HepG2 (cell line): Measurements from ENCODE around the gene TCFL5. TPM values are rescaled to one million over a fixed set of nuclear protein-coding genes. Genes with fewer than 3 reads are reported as not detected.

ENCODE experiments used
- HOXA9 ChIP-seq: sonication (generic); formaldehyde crosslinking; IDR thresholded peaks from 2 replicates; pipeline ENCODE4 v1.8.1; 2022; ENCODE audit warnings: missing genetic modification reagents, mild to moderate bottlenecking, moderate library complexity, borderline replicate concordance
- LBX2 ChIP-seq: sonication (generic); formaldehyde crosslinking; IDR thresholded peaks from 2 replicates; pipeline ENCODE4 v1.5.0; 2020; ENCODE audit warnings: missing genetic modification reagents, mild to moderate bottlenecking, borderline replicate concordance
- MEIS2 ChIP-seq: sonication (generic); formaldehyde crosslinking; IDR thresholded peaks from 2 replicates; pipeline ENCODE4 v1.9.0; 2021; ENCODE audit warnings: mild to moderate bottlenecking, missing genetic modification reagents
- NAIF1 ChIP-seq: sonication (generic); formaldehyde crosslinking; IDR thresholded peaks from 2 replicates; pipeline ENCODE4 v1.5.0; 2020; ENCODE audit warnings: mild to moderate bottlenecking, missing genetic modification reagents, borderline replicate concordance
- THRA ChIP-seq: sonication (generic); formaldehyde crosslinking; IDR thresholded peaks from 2 replicates; pipeline ENCODE4 v1.4.0; 2020; ENCODE audit warnings: missing genetic modification reagents, borderline replicate concordance
- TOE1 ChIP-seq: sonication (generic); formaldehyde crosslinking; IDR thresholded peaks from 2 replicates; pipeline ENCODE4 v1.4.0; 2020; ENCODE audit warnings: mild to moderate bottlenecking, missing genetic modification reagents
- ZNF512 ChIP-seq: sonication (generic); formaldehyde crosslinking; IDR thresholded peaks from 2 replicates; pipeline ENCODE4 v1.4.0; 2020; ENCODE audit warnings: mild to moderate bottlenecking, missing genetic modification reagents
- ZNF660 ChIP-seq: sonication (generic); formaldehyde crosslinking; IDR thresholded peaks from 2 replicates; pipeline ENCODE4 v1.5.1; 2020; ENCODE audit warnings: mild to moderate bottlenecking, low read depth, missing genetic modification reagents, borderline replicate concordance
- polyA plus RNA-seq, 8 experiments: library from polyadenylated mRNA; depleted of rRNA in 3 of 8; stranded (reverse) in 7 of 8; unstranded in 1 of 8; fragments of >200 nt; fragmentation: Illumina TruSeq in 4 of 8; extraction: Trizol in 4 of 8; gene quantifications; 2 replicates each; pipeline versions ENCODE4 v1.2.1 to v1.2.3, GENCODE V29; 2011 to 2016; ENCODE audit warnings: low read depth in 4 of 8, missing spikeins in 1 of 8, mixed read lengths in 1 of 8; ENCODE audit not compliant: insufficient read depth in 1 of 8
- total RNA-seq, 5 experiments: library from RNA; depleted of rRNA; stranded (reverse); fragments of >200 nt; fragmentation: Illumina TruSeq; extraction: Trizol; gene quantifications; 2 replicates each; pipeline ENCODE4 v1.2.3, GENCODE V29; 2016; ENCODE audit warnings: low read depth in 1 of 5
- TF ChIP-seq, protein P1 (sequence below): sonication (generic); formaldehyde crosslinking; IDR thresholded peaks from 2 replicates; pipeline ENCODE4 v1.5.1; 2020; ENCODE audit warnings: missing genetic modification reagents, mild to moderate bottlenecking, borderline replicate concordance
- TF ChIP-seq, protein P2 (sequence below): IDR thresholded peaks from 2 replicates; pipeline ENCODE4 v1.6.1; 2016; ENCODE audit warnings: low read depth, missing genetic modification reagents, missing compliant biosample characterization
- TF ChIP-seq, protein P3 (sequence below): sonication (generic); formaldehyde crosslinking; IDR thresholded peaks from 2 replicates; pipeline ENCODE4 v1.5.0; 2020; ENCODE audit warnings: missing genetic modification reagents
- TF ChIP-seq, protein P4 (sequence below): sonication (generic); formaldehyde crosslinking; IDR thresholded peaks from 2 replicates; pipeline ENCODE4 v1.4.0; 2020; ENCODE audit warnings: missing genetic modification reagents, borderline replicate concordance

Gene TCFL5
- total and polyA plus RNA-seq, 2 of the 13 experiments (the other 11 are each of a cell fraction or from before 2014, with no cell fraction given): 14.8 to 20.0 TPM

- TF ChIP-seq, protein P1, sequence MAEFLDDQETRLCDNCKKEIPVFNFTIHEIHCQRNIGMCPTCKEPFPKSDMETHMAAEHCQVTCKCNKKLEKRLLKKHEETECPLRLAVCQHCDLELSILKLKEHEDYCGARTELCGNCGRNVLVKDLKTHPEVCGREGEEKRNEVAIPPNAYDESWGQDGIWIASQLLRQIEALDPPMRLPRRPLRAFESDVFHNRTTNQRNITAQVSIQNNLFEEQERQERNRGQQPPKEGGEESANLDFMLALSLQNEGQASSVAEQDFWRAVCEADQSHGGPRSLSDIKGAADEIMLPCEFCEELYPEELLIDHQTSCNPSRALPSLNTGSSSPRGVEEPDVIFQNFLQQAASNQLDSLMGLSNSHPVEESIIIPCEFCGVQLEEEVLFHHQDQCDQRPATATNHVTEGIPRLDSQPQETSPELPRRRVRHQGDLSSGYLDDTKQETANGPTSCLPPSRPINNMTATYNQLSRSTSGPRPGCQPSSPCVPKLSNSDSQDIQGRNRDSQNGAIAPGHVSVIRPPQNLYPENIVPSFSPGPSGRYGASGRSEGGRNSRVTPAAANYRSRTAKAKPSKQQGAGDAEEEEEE (CRISPR knock-in tag): no peak
- no peak for TF ChIP-seq ZNF512 (CRISPR knock-in tag)
- TF ChIP-seq, protein P2, sequence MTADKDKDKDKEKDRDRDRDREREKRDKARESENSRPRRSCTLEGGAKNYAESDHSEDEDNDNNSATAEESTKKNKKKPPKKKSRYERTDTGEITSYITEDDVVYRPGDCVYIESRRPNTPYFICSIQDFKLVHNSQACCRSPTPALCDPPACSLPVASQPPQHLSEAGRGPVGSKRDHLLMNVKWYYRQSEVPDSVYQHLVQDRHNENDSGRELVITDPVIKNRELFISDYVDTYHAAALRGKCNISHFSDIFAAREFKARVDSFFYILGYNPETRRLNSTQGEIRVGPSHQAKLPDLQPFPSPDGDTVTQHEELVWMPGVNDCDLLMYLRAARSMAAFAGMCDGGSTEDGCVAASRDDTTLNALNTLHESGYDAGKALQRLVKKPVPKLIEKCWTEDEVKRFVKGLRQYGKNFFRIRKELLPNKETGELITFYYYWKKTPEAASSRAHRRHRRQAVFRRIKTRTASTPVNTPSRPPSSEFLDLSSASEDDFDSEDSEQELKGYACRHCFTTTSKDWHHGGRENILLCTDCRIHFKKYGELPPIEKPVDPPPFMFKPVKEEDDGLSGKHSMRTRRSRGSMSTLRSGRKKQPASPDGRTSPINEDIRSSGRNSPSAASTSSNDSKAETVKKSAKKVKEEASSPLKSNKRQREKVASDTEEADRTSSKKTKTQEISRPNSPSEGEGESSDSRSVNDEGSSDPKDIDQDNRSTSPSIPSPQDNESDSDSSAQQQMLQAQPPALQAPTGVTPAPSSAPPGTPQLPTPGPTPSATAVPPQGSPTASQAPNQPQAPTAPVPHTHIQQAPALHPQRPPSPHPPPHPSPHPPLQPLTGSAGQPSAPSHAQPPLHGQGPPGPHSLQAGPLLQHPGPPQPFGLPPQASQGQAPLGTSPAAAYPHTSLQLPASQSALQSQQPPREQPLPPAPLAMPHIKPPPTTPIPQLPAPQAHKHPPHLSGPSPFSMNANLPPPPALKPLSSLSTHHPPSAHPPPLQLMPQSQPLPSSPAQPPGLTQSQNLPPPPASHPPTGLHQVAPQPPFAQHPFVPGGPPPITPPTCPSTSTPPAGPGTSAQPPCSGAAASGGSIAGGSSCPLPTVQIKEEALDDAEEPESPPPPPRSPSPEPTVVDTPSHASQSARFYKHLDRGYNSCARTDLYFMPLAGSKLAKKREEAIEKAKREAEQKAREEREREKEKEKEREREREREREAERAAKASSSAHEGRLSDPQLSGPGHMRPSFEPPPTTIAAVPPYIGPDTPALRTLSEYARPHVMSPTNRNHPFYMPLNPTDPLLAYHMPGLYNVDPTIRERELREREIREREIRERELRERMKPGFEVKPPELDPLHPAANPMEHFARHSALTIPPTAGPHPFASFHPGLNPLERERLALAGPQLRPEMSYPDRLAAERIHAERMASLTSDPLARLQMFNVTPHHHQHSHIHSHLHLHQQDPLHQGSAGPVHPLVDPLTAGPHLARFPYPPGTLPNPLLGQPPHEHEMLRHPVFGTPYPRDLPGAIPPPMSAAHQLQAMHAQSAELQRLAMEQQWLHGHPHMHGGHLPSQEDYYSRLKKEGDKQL (CRISPR knock-in tag): 0 out of 2 replicates have a peak, but pooled peaks have one; percentile 13
- no peak for TF ChIP-seq ZNF660 (CRISPR knock-in tag)
- TF ChIP-seq, protein P3, sequence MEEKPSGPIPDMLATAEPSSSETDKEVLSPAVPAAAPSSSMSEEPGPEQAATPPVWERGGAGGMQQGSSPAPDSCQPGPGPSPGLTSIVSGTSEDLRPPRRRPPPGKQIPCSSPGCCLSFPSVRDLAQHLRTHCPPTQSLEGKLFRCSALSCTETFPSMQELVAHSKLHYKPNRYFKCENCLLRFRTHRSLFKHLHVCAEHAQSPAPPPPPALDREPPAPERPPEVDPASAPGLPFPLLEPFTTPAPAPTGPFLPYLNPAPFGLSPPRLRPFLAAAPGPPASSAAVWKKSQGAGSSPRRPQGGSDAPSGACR (CRISPR knock-in tag): no peak
- no peak for TF ChIP-seq TOE1 (CRISPR knock-in tag)
- no peak for TF ChIP-seq NAIF1
- TF ChIP-seq, protein P4, sequence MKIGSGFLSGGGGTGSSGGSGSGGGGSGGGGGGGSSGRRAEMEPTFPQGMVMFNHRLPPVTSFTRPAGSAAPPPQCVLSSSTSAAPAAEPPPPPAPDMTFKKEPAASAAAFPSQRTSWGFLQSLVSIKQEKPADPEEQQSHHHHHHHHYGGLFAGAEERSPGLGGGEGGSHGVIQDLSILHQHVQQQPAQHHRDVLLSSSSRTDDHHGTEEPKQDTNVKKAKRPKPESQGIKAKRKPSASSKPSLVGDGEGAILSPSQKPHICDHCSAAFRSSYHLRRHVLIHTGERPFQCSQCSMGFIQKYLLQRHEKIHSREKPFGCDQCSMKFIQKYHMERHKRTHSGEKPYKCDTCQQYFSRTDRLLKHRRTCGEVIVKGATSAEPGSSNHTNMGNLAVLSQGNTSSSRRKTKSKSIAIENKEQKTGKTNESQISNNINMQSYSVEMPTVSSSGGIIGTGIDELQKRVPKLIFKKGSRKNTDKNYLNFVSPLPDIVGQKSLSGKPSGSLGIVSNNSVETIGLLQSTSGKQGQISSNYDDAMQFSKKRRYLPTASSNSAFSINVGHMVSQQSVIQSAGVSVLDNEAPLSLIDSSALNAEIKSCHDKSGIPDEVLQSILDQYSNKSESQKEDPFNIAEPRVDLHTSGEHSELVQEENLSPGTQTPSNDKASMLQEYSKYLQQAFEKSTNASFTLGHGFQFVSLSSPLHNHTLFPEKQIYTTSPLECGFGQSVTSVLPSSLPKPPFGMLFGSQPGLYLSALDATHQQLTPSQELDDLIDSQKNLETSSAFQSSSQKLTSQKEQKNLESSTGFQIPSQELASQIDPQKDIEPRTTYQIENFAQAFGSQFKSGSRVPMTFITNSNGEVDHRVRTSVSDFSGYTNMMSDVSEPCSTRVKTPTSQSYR: peak; percentile 13
- TF ChIP-seq HOXA9 (CRISPR knock-in tag): no peak
- no peak; the same call in 1 of the 2 replicates for TF ChIP-seq MEIS2 (CRISPR knock-in tag)
- no peak for TF ChIP-seq THRA
- TF ChIP-seq LBX2 (CRISPR knock-in tag): no peak
These were observed 64.7 kb downstream of the TCFL5 start (continued) for GRCh38 chr20:62796699-62797491.
